ENCODE results near the gene FGFBP1.

The FGFBP1 gene

DNA sequence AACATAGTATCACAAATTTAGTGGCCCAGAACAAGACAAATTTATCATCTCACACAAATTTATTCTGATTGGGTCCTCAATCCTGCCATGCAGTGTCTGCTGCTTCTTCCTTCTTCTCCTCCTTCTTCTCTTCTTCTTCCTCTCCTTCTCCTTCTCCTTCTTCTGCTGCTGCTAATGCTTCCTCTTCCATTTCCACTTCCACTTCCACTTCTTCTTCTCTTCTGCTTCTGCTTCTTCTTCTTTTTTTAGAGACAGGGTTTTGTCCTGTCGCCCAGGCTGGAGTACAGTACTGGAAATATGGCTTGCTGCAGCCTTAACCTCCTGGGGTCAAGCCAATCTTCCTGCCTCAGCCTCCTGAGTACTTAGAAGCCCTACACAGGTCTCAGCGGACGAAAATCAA lies 37.5 kb downstream of the FGFBP1 start:
- DNase-seq (ENCODE audit: low spot score): no peak
- H3K4me3 ChIP-seq (ENCODE audit: severe bottlenecking): no peak overlapping the region
- H3K9me3 ChIP-seq (ENCODE audit: severe bottlenecking): no peaks in the 10 kb centered on the region
- H3K27me3 ChIP-seq (ENCODE audit: insufficient read depth, poor library complexity, severe bottlenecking): no peaks in the 10 kb centered on the region
- H3K4me1 ChIP-seq (ENCODE audit: insufficient read depth, poor library complexity, severe bottlenecking): peaks cover 24% of the 10 kb centered on the region
- H3K36me3 ChIP-seq (ENCODE audit: low read depth): no peaks in the 10 kb centered on the region
- no peak for TF ChIP-seq CTCF (IDR thresholded peaks at IDR 0.05; ENCODE audit: poor library complexity, severe bottlenecking)
- ATAC-seq (ENCODE audit: low read depth): no peak
- no peak overlapping the region for H3K27ac ChIP-seq (ENCODE audit: poor library complexity, severe bottlenecking)

- no peak for TF ChIP-seq CTCF (IDR thresholded peaks at IDR 0.05; ENCODE audit: poor library complexity, severe bottlenecking)
- ATAC-seq (ENCODE audit: low read depth): no peak
- peak overlapping the region; percentile 95 for H3K27ac ChIP-seq (ENCODE audit: poor library complexity, severe bottlenecking)
Observed at GRCh38 chr4:15899511-15899910, 39.0 kb downstream of the FGFBP1 start.

GRCh38 chr4:15898902-15899301 lies 39.6 kb downstream of the FGFBP1 start:
- H3K9me3 ChIP-seq (ENCODE audit: severe bottlenecking): no peaks in the 10 kb centered on the region
- peak overlapping the region; percentile 95 for H3K27ac ChIP-seq (ENCODE audit: poor library complexity, severe bottlenecking)
- no peaks in the 10 kb centered on the region for H3K27me3 ChIP-seq (ENCODE audit: insufficient read depth, poor library complexity, severe bottlenecking)
- peaks cover 35% of the 10 kb centered on the region for H3K4me1 ChIP-seq (ENCODE audit: insufficient read depth, poor library complexity, severe bottlenecking)
- peak; percentile 14; the same call in 2 of the 3 replicates for ATAC-seq (ENCODE audit: low read depth)
- no peak overlapping the region for H3K4me3 ChIP-seq (ENCODE audit: severe bottlenecking)
- TF ChIP-seq CTCF (IDR thresholded peaks at IDR 0.05; ENCODE audit: poor library complexity, severe bottlenecking): no peak
- no peaks in the 10 kb centered on the region for H3K36me3 ChIP-seq (ENCODE audit: low read depth)
- no peak for DNase-seq (ENCODE audit: low spot score)

More at GRCh38 chr4:15899511-15899910, 39.0 kb downstream of the FGFBP1 start:
- Histone ChIP-seq H3K36me3 (ENCODE audit: low read depth) (no peaks in the 10 kb centered on the region), H3K4me3 (ENCODE audit: severe bottlenecking) (no peak overlapping the region), H3K27me3 (ENCODE audit: insufficient read depth, poor library complexity, severe bottlenecking) (no peaks in the 10 kb centered on the region), H3K4me1 (ENCODE audit: insufficient read depth, poor library complexity, severe bottlenecking) (peaks cover 30% of the 10 kb centered on the region), H3K9me3 (ENCODE audit: severe bottlenecking) (no peaks in the 10 kb centered on the region)
- DNase-seq (ENCODE audit: low spot score): no peak

- Histone ChIP-seq H3K27me3 (ENCODE audit: insufficient read depth, poor library complexity, severe bottlenecking) (no peaks in the 10 kb centered on the region), H3K4me3 (ENCODE audit: severe bottlenecking) (no peak overlapping the region), H3K4me1 (ENCODE audit: insufficient read depth, poor library complexity, severe bottlenecking) (peaks cover 42% of the 10 kb centered on the region), H3K27ac (ENCODE audit: poor library complexity, severe bottlenecking) (peak overlapping the region; percentile 95), H3K36me3 (ENCODE audit: low read depth) (no peaks in the 10 kb centered on the region), H3K9me3 (ENCODE audit: severe bottlenecking) (no peaks in the 10 kb centered on the region)
- no peak for ATAC-seq (ENCODE audit: low read depth)
- DNase-seq (ENCODE audit: low spot score): no peak
- TF ChIP-seq CTCF (IDR thresholded peaks at IDR 0.05; ENCODE audit: poor library complexity, severe bottlenecking): no peak
Observed at GRCh38 chr4:15897577-15897976, 41.0 kb downstream of the FGFBP1 start.

Data from RWPE2 (cell line).